DOHH2 (cell line): Measurements from ENCODE around the gene LY6G5C.

Source experiments
- H3F3A ChIP-seq: fragments of 200-600 bp; sonication (generic), shearing (Covaris generic); 2 replicates; pipeline ENCODE4 v1.6.0; 2016; ENCODE audit warnings: antibody characterized with exemption, mild to moderate bottlenecking; ENCODE audit not compliant: control insufficient read depth, insufficient read depth
- H3K27ac ChIP-seq: fragments of 200-600 bp; sonication (generic); 2 replicates; pipeline ENCODE4 v1.5.1; 2014; ENCODE audit warnings: low read depth, mild to moderate bottlenecking, low read length, moderate library complexity
- H3K27me3 ChIP-seq: fragments of 200-600 bp; sonication (generic); 2 replicates; pipeline ENCODE4 v1.6.1; 2014; ENCODE audit warnings: mild to moderate bottlenecking, low read length, mixed read lengths; ENCODE audit not compliant: control insufficient read depth
- H3K36me3 ChIP-seq: fragments of 200-600 bp; sonication (generic); 2 replicates; pipeline ENCODE4 v1.6.1; 2014; ENCODE audit warnings: mild to moderate bottlenecking, low read length, moderate library complexity, mixed read lengths; ENCODE audit not compliant: control insufficient read depth
- H3K4me1 ChIP-seq: fragments of 200-600 bp; sonication (generic); 2 replicates; pipeline ENCODE4 v1.6.1; 2014; ENCODE audit warnings: mild to moderate bottlenecking, low read length, mixed read lengths; ENCODE audit not compliant: control insufficient read depth
- H3K4me2 ChIP-seq: fragments of 200-600 bp; sonication (generic); 2 replicates; pipeline ENCODE4 v1.6.0; 2014; ENCODE audit warnings: mild to moderate bottlenecking, low read length, moderate library complexity
- H3K4me3 ChIP-seq: fragments of 200-600 bp; sonication (generic); 2 replicates; pipeline ENCODE4 v1.5.1; 2014; ENCODE audit warnings: mild to moderate bottlenecking, low read length, mixed read lengths
- H3K79me2 ChIP-seq: fragments of 200-600 bp; sonication (generic); 2 replicates; pipeline ENCODE4 v1.6.1; 2014; ENCODE audit warnings: mild to moderate bottlenecking, low read length, mixed read lengths; ENCODE audit not compliant: control insufficient read depth
- H3K9me2 ChIP-seq: fragments of 200-600 bp; sonication (generic); replicated peaks from 2 replicates; pipeline ENCODE4 v1.6.1; 2014; ENCODE audit warnings: mild to moderate bottlenecking, low read length, mixed read lengths; ENCODE audit not compliant: control insufficient read depth
- H3K9me3 ChIP-seq: fragments of 200-600 bp; sonication (generic); 2 replicates; pipeline ENCODE4 v1.6.1; 2014; ENCODE audit warnings: antibody characterized with exemption, low read length, mixed read lengths; ENCODE audit not compliant: control insufficient read depth, insufficient read depth
- H4K20me1 ChIP-seq: fragments of 200-600 bp; sonication (generic); 2 replicates; pipeline ENCODE4 v1.6.0; 2014; ENCODE audit warnings: low read depth, mild to moderate bottlenecking, antibody characterized with exemption, low read length, moderate library complexity; ENCODE audit not compliant: control insufficient read depth, insufficient read depth
- EZH2phosphoT487 ChIP-seq: fragments of 200-600 bp; sonication (generic); IDR thresholded peaks from 2 replicates; pipeline ENCODE4 v1.6.1; 2017; ENCODE audit warnings: borderline replicate concordance, mild to moderate bottlenecking, antibody characterized with exemption, low read length, moderate library complexity, mixed read lengths
- TF ChIP-seq, protein P1 (sequence below): fragments of 200-600 bp; sonication (generic); IDR thresholded peaks from one replicate; pipeline ENCODE4 v1.5.1; 2014; ENCODE audit warnings: antibody characterized with exemption, mild to moderate bottlenecking, low read depth, low read length; ENCODE audit not compliant: poor library complexity, severe bottlenecking

Gene LY6G5C

DNA sequence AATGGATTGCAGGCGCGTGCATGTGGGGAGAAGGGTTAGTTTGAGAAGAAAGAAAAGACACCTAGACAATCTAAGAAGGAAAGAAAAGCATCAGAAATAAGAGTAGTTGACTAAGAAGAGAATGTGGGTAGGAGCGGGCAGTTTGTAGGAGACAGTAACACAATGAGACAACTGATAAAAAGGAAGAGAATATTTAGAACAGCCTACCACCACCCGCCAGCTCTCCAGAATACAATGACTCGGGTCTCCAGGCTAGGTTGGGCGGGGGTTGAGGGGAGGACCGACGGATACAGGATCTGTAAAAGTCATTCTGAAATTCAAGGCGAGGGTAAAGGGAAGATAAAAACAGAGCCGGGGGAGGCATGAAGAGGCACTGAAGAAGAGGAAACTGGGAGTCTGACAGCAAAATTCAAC lies 21.5 kb upstream of the LY6G5C start:
- Histone ChIP-seq H3K79me2 (peaks cover 24% of the 10 kb centered on the region), H3K27ac (peak overlapping the region; percentile 74), H3K9me3 (no peaks in the 10 kb centered on the region), H3K4me3 (peak overlapping the region; percentile 88), H3K9me2 (no peaks in the 10 kb centered on the region), H3K27me3 (no peaks in the 10 kb centered on the region), H3K4me2 (peak overlapping the region; percentile 74), H3K36me3 (peaks cover 24% of the 10 kb centered on the region), H3K4me1 (peaks cover 23% of the 10 kb centered on the region), H3F3A (peaks cover 13% of the 10 kb centered on the region), H4K20me1 (0 out of 2 replicates have a peak, but pooled peaks cover 4% of the 10 kb centered on the region)
- TF ChIP-seq EZH2phosphoT487, result no peak
- TF ChIP-seq, protein P1, sequence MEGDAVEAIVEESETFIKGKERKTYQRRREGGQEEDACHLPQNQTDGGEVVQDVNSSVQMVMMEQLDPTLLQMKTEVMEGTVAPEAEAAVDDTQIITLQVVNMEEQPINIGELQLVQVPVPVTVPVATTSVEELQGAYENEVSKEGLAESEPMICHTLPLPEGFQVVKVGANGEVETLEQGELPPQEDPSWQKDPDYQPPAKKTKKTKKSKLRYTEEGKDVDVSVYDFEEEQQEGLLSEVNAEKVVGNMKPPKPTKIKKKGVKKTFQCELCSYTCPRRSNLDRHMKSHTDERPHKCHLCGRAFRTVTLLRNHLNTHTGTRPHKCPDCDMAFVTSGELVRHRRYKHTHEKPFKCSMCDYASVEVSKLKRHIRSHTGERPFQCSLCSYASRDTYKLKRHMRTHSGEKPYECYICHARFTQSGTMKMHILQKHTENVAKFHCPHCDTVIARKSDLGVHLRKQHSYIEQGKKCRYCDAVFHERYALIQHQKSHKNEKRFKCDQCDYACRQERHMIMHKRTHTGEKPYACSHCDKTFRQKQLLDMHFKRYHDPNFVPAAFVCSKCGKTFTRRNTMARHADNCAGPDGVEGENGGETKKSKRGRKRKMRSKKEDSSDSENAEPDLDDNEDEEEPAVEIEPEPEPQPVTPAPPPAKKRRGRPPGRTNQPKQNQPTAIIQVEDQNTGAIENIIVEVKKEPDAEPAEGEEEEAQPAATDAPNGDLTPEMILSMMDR, result no peak

DNA sequence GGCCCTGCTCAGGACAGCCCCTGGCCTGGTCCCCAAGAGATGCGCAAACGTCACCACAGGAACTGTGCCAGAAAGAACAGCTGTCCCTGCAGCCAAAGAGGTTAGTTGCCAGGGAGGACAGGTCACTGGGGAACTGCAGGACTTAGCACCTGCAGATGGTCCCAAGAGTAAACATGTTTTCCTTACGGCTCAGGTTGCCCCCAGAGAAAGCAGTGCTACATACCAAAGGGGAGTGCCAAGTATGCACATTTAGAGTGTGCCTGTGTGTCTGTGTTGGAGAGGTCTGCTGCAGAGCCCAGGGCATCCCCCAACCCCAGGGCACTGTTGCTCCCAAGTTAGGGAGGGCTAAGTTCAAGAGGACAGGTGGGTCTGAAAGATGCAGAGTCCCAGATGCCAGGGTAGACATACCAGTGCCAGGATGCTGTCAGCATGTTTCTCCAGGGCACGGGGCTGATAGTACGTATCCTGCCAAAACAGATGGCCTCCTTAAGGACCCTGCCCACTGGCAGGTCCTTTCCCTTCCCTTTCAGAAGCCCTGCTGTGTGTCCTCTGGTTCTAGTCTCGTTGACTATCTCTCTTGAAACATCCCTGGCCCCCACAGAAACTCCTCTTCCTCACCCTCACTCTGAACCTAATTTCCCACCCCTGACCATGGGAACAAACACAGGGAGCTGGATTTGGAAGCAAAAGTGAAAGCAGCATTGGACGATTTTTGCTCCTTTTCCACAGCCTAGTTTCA lies 21.0 kb upstream of the LY6G5C start:
- peaks cover 24% of the 10 kb centered on the region for H3K79me2 ChIP-seq
- H3K27ac ChIP-seq, result peak overlapping the region; percentile 74
- no peaks in the 10 kb centered on the region for H3K27me3 ChIP-seq
- peak overlapping the region; percentile 88 for H3K4me3 ChIP-seq
- peaks cover 23% of the 10 kb centered on the region for H3K4me1 ChIP-seq
- H3K9me2 ChIP-seq, result no peaks in the 10 kb centered on the region
- H3K36me3 ChIP-seq, result peaks cover 30% of the 10 kb centered on the region
- no peaks in the 10 kb centered on the region for H3K9me3 ChIP-seq
- TF ChIP-seq EZH2phosphoT487, result no peak
- TF ChIP-seq, protein P1, result no peak
- H3F3A ChIP-seq, result peaks cover 13% of the 10 kb centered on the region
- 0 out of 2 replicates have a peak, but pooled peaks cover 4% of the 10 kb centered on the region for H4K20me1 ChIP-seq
- H3K4me2 ChIP-seq, result peak overlapping the region; percentile 74

DNA sequence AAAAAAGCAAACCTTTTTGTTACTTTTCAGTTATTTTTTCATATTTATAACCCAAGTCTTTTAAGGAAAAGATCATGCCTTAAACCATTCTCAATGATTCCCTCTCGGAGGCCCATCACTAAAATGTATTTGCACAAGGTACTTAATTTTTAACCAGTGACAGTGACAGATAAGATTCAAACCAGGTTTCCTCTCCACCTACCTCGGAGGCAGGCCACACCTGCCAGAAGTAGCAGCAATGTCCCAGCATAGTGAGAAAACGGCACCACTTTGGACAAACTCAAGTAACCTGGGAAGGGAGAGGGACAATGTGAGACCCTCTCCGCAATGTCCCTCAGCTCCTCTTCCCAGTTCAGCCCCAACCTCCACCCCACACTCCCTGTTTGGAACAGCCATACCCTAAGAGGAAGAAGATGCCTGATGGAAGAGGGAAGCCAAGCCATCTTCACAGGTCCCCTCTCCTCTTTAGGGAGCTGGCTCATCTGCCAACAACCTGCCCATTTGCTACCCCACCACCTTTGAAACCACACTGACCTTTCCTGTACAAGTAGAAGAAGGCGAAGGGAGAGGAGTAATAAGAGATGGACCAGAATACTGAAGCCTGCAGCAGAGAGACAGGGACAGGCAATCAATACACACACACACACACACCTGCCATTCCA lies 20.0 kb upstream of the LY6G5C start:
- Histone ChIP-seq H3K4me2 (peak overlapping the region; percentile 74), H3F3A (peaks cover 12% of the 10 kb centered on the region), H3K4me1 (peaks cover 23% of the 10 kb centered on the region), H3K79me2 (peaks cover 24% of the 10 kb centered on the region), H4K20me1 (0 out of 2 replicates have a peak, but pooled peaks cover 4% of the 10 kb centered on the region), H3K36me3 (peaks cover 32% of the 10 kb centered on the region), H3K4me3 (no peak overlapping the region), H3K27me3 (no peaks in the 10 kb centered on the region), H3K27ac (no peak overlapping the region), H3K9me3 (no peaks in the 10 kb centered on the region), H3K9me2 (no peaks in the 10 kb centered on the region)
- TF ChIP-seq, protein P1, result no peak
- TF ChIP-seq EZH2phosphoT487, result no peak
